Testis (tissue), 2 donors: ENCODE results near the gene ZFPM1.

ENCODE experiments used
- POLR2A ChIP-seq: fragments of 450-650 bp; IDR thresholded peaks from one replicate; pipeline ENCODE4 v1.6.1; 2017; ENCODE audit warnings: antibody characterized with exemption, mild to moderate bottlenecking, moderate library complexity
- TF ChIP-seq, protein P1 (sequence below), 3 experiments: fragments of 450-650 bp in 2 of 3; fragments of 200-600 bp in 1 of 3; sonication (generic) in 1 of 3; IDR thresholded peaks; one replicate each; pipeline ENCODE4 v1.5.1; 2016 to 2019; ENCODE audit warnings: antibody characterized with exemption in 3 of 3, mild to moderate bottlenecking in 2 of 3, moderate library complexity in 1 of 3

DNA sequence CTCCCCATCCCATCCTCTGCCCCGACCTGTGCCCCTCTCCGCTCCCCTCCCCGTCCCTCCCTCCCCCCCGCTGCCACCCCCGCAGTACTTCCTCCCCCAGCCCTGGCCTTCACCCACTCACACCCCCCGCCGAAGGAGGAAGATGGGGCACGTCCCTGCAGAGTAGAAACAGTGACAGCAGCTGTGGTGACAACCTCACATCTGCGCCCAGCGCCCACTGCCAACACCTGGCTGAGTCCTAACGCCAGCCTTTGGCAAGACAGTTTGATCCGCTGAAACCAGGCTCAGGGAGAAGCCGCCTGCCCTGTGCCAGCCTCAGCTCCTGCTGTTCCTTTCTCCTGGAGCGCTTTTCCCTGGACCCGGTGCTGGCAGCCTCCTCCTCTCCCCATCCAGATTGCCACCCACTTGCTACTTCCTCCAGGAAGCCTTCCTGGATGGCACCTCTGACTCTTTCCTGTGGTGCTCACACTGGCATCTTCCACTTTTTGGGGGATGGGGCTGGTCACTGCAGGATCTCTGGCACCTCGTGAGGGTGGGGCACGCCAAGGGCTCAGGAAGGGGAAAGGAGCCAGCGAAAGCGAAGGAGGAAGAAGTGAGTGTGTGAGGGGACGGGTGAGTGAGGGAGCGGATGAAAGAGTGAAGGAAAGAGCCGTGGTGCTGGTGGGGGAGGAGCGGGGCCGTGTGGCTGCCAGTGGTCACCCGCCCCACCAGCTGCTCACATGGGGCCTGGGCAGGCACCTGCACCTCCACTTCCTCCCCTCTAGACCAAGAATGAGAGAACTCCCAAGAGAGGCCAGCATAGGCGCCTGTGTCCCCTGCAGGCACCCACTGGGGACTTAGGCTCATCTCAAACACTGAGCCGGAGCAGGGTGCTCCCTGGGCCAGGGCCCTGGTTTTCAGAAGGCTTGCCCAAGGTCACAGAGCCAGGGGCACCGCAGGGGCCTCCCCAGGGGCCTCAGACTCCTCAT lies 27.0 kb downstream of the ZFPM1 start:
- TF ChIP-seq, protein P1, sequence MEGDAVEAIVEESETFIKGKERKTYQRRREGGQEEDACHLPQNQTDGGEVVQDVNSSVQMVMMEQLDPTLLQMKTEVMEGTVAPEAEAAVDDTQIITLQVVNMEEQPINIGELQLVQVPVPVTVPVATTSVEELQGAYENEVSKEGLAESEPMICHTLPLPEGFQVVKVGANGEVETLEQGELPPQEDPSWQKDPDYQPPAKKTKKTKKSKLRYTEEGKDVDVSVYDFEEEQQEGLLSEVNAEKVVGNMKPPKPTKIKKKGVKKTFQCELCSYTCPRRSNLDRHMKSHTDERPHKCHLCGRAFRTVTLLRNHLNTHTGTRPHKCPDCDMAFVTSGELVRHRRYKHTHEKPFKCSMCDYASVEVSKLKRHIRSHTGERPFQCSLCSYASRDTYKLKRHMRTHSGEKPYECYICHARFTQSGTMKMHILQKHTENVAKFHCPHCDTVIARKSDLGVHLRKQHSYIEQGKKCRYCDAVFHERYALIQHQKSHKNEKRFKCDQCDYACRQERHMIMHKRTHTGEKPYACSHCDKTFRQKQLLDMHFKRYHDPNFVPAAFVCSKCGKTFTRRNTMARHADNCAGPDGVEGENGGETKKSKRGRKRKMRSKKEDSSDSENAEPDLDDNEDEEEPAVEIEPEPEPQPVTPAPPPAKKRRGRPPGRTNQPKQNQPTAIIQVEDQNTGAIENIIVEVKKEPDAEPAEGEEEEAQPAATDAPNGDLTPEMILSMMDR (IDR thresholded peaks at IDR 0.05), result no peak
- no peak for TF ChIP-seq POLR2A
